ENCODE results near the gene DCC.

DNA sequence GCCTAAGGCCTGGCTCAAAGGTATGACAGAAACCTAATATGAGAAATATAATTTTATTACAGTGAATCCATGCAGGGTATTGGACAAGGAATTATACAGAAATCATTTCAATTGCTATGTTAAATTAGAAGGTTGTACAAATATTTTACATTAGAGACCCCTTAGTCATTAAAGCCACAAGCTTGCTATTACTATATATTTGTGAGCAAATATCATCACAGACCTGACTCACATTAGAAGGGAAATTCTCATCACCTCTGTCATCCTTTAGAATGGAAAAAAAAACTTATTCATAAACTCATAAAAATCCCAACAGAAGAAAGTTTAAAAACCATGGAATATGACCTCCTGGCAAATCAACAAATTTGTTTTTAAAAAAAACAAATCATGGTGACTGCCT is 277.9 kb downstream of the DCC start:
- TF ChIP-seq POLR2AphosphoS5 (IDR thresholded peaks at IDR 0.05) (no peak), POLR2A (IDR thresholded peaks at IDR 0.05) (no peak)
- TF ChIP-seq, protein P1, sequence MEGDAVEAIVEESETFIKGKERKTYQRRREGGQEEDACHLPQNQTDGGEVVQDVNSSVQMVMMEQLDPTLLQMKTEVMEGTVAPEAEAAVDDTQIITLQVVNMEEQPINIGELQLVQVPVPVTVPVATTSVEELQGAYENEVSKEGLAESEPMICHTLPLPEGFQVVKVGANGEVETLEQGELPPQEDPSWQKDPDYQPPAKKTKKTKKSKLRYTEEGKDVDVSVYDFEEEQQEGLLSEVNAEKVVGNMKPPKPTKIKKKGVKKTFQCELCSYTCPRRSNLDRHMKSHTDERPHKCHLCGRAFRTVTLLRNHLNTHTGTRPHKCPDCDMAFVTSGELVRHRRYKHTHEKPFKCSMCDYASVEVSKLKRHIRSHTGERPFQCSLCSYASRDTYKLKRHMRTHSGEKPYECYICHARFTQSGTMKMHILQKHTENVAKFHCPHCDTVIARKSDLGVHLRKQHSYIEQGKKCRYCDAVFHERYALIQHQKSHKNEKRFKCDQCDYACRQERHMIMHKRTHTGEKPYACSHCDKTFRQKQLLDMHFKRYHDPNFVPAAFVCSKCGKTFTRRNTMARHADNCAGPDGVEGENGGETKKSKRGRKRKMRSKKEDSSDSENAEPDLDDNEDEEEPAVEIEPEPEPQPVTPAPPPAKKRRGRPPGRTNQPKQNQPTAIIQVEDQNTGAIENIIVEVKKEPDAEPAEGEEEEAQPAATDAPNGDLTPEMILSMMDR (IDR thresholded peaks at IDR 0.05) = no peak
